ENCODE results near the gene IGF1R.

The IGF1R gene

GRCh38 chr15:98648654-98649471, 524 bp downstream of the IGF1R start:
- DNase-seq = peak; percentile 46

DNA sequence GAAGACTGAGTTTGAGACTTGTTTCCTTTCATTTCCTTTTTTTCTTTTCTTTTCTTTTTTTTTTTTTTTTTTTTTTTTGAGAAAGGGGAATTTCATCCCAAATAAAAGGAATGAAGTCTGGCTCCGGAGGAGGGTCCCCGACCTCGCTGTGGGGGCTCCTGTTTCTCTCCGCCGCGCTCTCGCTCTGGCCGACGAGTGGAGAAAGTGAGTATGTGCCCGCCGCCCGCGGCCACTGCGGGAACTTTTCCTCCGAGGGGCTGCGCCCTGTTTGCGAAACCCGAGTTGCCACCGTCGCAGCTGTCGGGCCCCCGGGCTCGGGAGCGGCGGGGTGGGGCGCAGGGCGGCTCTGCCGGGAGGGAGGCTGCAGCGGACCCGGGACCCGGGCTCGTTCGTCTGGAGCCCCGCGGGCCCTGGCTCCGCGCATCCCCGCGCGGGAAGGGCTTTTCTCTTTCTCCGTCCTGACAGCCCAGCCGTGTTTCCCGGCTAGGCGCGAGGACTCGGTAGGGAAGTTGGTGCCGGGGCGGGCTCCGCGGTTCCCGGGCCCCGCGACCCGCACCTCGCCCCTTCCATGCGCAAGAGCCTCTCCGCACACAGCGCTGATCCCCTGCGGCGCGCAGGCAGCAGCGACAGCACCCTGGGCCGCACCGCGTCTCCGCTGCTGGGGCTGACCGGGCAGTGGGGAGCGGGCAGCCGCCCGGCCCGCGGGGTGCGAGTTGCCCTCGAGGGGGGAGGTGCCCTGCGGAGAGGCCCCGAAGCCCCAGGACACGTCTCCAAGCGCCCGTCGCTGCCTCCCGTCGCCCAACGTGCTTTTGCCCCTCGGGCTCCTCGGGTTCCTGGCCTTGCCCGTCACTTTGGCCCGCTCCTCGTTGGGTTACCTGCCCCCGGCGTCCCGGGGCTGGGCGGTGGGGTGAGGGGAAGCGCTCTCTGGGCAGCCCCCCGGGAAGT, 1.4 kb downstream of the IGF1R start:
- peak; percentile 51 for DNase-seq

GRCh38 chr15:98650417-98651035, 2.2 kb downstream of the IGF1R start:
- peak; percentile 32 for DNase-seq

GRCh38 chr15:98651036-98651481, 2.7 kb downstream of the IGF1R start:
- DNase-seq = peak; percentile 15

GRCh38 chr15:98651581-98652220, 3.4 kb downstream of the IGF1R start:
- no peak for DNase-seq

DNA sequence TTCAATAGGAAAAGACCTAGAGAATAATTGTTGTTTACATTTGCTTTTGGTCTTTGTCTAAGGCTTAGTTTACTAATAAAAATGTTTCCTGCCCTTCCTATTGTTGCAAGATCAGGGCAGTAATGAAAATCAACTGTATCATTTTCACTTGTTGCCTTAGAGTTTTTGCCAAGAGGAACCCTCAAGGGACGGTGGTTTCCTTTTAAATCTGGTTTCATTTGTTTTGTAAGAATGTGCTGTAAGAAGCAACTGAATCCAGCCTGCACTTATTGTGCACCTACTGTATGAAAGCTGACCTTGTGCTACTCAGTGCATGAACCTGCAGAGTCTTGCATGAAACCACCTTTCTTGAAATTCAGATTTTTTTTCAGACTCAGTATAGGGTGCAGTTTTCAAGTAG, 5.3 kb downstream of the IGF1R start:
- DNase-seq = peak; percentile 60

- DNase-seq = no peak
Measured at GRCh38 chr15:98654790-98655360, 6.5 kb downstream of the IGF1R start.

DNA sequence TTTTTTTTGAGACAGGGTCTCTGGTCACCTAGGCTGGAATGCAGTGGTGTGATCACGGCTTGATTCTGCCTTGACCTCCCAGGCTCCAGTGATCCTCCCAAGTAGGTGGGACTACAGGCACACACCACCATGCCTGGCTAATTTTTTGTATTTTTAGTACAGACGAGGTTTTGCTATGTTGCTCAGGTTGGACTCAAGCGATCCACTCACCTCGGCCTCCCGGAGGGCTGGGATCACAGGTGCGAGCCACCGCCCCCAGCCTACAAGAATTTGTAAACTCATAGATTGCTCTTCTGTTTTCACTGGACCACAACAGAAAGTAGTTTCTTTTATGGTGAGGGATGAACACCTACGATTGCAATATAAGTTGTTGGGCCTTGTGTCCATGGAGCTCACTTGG, 7.4 kb downstream of the IGF1R start:
- no peak for DNase-seq

- no peak for DNase-seq
Measured at GRCh38 chr15:98657721-98658120, 9.4 kb downstream of the IGF1R start.

GRCh38 chr15:98658831-98659699, 10.7 kb downstream of the IGF1R start:
- DNase-seq = peak; percentile 65

- DNase-seq = no peak
Measured at GRCh38 chr15:98660055-98660454, 11.7 kb downstream of the IGF1R start.

- DNase-seq = no peak
Measured at GRCh38 chr15:98663045-98663444, 14.7 kb downstream of the IGF1R start.

DNA sequence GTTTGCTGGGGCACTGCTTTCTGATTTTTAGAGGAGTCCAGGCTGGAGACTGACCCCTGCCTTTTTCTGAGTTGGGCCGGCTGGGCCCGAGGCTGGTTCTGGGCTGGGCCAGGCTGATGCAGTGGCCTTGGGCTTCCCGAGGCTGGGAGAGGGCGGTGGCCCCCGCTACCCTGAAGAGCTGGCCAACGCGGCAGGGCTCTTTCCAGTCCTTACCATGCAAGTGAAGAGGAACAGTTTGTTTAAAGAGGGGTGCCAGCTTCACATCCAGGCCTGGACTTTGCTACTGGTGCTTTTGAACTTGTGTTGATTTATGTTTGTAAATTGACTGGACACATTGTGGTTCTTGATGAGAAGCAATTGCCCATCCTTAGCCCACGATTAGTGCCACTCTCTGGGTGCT, 15.3 kb downstream of the IGF1R start:
- DNase-seq = no peak

DNA sequence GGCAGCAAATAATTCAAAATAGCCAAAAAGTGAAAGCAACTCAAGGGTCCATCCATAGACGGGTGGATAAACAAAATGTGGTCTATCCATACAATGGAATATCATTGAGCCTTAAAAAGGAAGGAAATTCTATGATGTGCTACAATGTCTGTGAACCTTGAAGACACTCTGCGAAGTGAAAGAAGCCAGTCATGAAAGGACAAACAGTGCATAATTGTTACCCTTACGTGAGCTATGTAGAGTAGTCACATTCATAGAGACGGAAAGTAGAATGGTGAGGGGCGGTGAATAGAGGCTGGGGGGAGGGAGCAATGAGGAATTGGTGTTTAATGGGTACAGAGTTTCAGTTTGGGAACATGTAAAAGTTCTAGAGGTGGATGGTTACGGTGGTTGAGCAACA, 18.1 kb downstream of the IGF1R start:
- DNase-seq = no peak

GRCh38 chr15:98666841-98667240, 18.5 kb downstream of the IGF1R start:
- DNase-seq = no peak

DNA sequence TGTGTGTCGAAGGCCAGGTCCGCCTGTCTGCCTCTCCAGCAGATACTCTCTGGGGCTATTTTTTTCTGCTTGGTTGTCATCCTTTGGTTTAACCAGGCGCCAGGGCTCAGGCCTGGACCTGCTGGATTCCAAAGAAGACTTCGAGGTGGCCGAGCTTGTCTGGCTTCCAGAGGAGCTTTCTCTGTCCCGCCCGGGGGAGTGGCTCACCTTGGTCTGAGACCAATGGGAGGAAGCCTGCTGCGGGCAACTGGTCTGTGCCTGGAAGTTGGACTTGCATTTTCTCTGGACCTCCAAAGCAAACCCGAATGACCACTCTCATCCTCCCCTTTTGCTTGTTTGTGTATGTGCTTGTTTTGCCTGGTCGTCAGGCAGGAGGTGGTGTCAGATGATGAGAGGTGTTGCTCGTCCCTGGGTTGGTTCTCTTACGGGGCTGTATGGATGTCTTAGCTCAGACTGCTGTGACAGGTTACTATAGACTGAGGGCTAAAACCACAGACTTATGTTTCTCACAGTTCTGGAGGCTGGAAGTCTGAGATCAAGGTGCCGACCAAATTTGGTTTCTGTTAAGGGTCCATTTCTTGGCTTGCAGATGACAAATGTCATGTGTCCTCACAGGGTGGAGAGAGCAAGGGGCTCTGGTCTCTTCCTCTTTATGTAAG, 19.3 kb downstream of the IGF1R start:
- no peak for DNase-seq

- DNase-seq = no peak
Measured at GRCh38 chr15:98668566-98669308, 20.4 kb downstream of the IGF1R start.

DNA sequence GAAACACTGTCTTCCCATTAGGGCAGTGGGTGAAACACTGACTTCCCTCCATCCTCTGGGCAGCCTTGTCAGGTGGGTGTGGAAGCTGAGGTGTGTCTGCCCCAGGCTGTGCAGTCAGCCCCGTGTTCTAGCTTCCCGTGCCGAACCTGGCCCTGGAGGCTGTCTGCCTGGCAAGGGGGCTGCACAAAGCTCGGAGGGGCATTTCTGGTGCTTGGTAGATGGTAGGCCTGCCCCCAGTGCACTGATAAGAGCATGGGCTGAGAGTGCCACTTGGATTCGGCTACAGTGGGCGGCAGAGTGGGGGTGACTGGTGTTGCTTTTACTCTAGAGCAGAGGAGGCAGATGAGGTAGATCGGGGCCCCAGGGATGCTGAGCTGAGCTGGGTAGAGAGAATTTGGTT, 21.3 kb downstream of the IGF1R start:
- no peak for DNase-seq

- no peak for DNase-seq
Measured at GRCh38 chr15:98671060-98672008, 23.0 kb downstream of the IGF1R start.
